Neural progenitor cell (in vitro differentiated cells): ENCODE results near the gene ZNF575.

Experiments
- EZH2 ChIP-seq: fragments of 200-600 bp; sonication (generic); IDR thresholded peaks from 2 replicates; pipeline ENCODE4 v1.6.1; 2017; ENCODE audit warnings: antibody characterized with exemption, mild to moderate bottlenecking, moderate library complexity
- EZH2phosphoT487 ChIP-seq: fragments of 200-600 bp; sonication (generic); IDR thresholded peaks from 2 replicates; pipeline ENCODE4 v1.6.1; 2017; ENCODE audit warnings: antibody characterized with exemption
- TF ChIP-seq, protein P1 (sequence below): fragments of 200-600 bp; sonication (generic); IDR thresholded peaks from 2 replicates; pipeline ENCODE4 v1.5.1; 2017; ENCODE audit warnings: antibody characterized with exemption, mild to moderate bottlenecking

DNA sequence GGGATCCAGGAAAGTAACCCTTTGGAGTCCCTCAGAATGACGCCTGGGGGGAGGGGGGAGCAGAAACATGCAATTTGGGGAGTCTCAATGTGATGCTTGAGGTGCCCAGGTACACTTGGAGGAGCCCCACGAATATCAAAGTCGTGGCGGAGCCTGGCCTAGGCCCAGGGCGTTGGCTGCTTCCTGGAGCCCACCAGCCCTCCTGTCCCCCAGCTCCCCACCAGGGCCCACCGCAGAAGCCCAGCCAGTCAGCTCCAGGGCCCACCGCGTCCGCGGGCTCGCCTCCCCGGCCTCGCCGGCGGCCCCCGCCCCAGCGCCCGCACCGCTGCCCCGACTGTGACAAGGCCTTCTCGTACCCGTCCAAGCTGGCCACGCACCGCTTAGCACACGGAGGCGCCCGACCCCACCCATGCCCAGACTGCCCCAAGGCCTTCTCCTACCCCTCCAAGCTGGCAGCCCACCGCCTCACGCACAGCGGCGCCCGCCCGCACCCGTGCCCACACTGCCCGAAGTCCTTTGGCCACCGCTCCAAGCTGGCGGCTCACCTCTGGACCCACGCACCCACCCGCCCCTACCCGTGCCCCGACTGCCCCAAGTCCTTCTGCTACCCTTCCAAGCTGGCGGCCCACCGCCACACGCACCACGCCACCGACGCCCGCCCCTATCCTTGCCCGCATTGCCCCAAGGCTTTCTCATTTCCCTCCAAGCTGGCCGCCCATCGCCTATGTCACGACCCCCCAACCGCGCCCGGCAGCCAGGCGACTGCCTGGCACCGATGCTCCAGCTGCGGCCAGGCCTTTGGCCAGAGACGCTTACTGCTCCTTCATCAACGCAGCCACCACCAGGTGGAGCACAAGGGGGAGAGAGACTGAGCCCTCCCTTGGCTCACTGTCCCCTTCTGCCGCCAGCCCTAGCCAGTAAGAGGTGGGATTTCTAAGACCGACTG is 2.1 kb downstream of the ZNF575 start:
- TF ChIP-seq, protein P1, sequence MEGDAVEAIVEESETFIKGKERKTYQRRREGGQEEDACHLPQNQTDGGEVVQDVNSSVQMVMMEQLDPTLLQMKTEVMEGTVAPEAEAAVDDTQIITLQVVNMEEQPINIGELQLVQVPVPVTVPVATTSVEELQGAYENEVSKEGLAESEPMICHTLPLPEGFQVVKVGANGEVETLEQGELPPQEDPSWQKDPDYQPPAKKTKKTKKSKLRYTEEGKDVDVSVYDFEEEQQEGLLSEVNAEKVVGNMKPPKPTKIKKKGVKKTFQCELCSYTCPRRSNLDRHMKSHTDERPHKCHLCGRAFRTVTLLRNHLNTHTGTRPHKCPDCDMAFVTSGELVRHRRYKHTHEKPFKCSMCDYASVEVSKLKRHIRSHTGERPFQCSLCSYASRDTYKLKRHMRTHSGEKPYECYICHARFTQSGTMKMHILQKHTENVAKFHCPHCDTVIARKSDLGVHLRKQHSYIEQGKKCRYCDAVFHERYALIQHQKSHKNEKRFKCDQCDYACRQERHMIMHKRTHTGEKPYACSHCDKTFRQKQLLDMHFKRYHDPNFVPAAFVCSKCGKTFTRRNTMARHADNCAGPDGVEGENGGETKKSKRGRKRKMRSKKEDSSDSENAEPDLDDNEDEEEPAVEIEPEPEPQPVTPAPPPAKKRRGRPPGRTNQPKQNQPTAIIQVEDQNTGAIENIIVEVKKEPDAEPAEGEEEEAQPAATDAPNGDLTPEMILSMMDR, result peak; percentile 71
- TF ChIP-seq EZH2, result no peak
- no peak for TF ChIP-seq EZH2phosphoT487
